Measurements from ENCODE around the gene RPL23.

- no peak for TF ChIP-seq CTCF (IDR thresholded peaks at IDR 0.05)
- no peak for TF ChIP-seq EZH2 (IDR thresholded peaks at IDR 0.05)
Measured at GRCh38 chr17:38877130-38877851, 23.8 kb upstream of the RPL23 start.

All from neural progenitor cell (in vitro differentiated cells).